Activated CD8-positive, alpha-beta T cell treated with anti-CD3 and anti-CD28 coated beads for 36 hours (primary cell): Measurements from ENCODE around the gene TMEM178A. TPM values are rescaled to one million over a fixed set of nuclear protein-coding genes. Genes with fewer than 3 reads are reported as not detected.
"Not testable (repeated sequence)": the region's sequence is repeated elsewhere in the genome, so short reads cannot be mapped to it uniquely, and the experiment has no call there.

ENCODE experiments used
- ATAC-seq: fragments of 200-7000 bp; cut with Tn5 transposase; one replicate; pipeline ENCODE4 v1.10.0; 2021; ENCODE audit warnings: mild to moderate bottlenecking, moderate library complexity
- CTCF ChIA-PET: fragments of 350-600 bp; sonication (Branson Sonifier 250); formaldehyde crosslinking; loops from one replicate; lab custom pipeline; 2021; ENCODE audit warnings: antibody characterized with exemption; lab: Charles Lee
- POLR2A ChIA-PET: fragments of 350-600 bp; sonication (Branson Sonifier 250); formaldehyde crosslinking; loops from one replicate; lab custom pipeline; 2021; ENCODE audit warnings: antibody characterized with exemption; lab: Charles Lee
- DNase-seq: peaks from one replicate; pipeline ENCODE4 v3.0.0-alpha.2; 2020
- H3K27ac Mint-ChIP-seq: one replicate; pipeline ENCODE4 v1.8.0; 2021; ENCODE audit warnings: mild to moderate bottlenecking, mixed read lengths
- H3K27me3 Mint-ChIP-seq: one replicate; pipeline ENCODE4 v1.8.0; 2021; ENCODE audit warnings: mixed read lengths
- H3K36me3 Mint-ChIP-seq: one replicate; pipeline ENCODE4 v1.8.0; 2021; ENCODE audit warnings: low read depth, mixed read lengths
- H3K4me1 Mint-ChIP-seq: one replicate; pipeline ENCODE4 v1.8.0; 2021; ENCODE audit warnings: low read depth, mixed read lengths
- H3K4me3 Mint-ChIP-seq: one replicate; pipeline ENCODE4 v1.8.0; 2021; ENCODE audit warnings: mild to moderate bottlenecking, moderate library complexity, mixed read lengths
- H3K9me3 Mint-ChIP-seq: one replicate; pipeline ENCODE4 v1.8.0; 2021; ENCODE audit warnings: mixed read lengths
- CTCF ChIP-seq: fragments of 200-600 bp; IDR thresholded peaks from one replicate; pipeline ENCODE4 v1.8.0; 2022; ENCODE audit warnings: antibody characterized with exemption, mild to moderate bottlenecking
- intact Hi-C: fragments of 100-400 bp; cut with micrococcal nuclease; formaldehyde crosslinking; loops from one replicate; pipeline ENCODE4 v1.10.0; 2022
- total RNA-seq, 2 experiments: library from RNA; stranded (reverse); gene quantifications; one replicate each; pipeline ENCODE4 v1.2.3, GENCODE V29; 2021

TMEM178A gene
- total RNA-seq, 2 experiments from 2014 or later, result 0.23 to 0.31 TPM

GRCh38 chr2:39622860-39623259, 42.9 kb upstream of the TMEM178A start:
- H3K36me3 Mint-ChIP-seq, result no peaks in the 10 kb centered on the region

GRCh38 chr2:39623917-39624316, 41.8 kb upstream of the TMEM178A start:
- H3K4me1 Mint-ChIP-seq, result peaks cover 5% of the 10 kb centered on the region
- TF ChIP-seq CTCF, result no peak
- ChIA-PET CTCF (no interaction called here), POLR2A (interaction anchor here (0.8 kb wide), 1 partner anchor 13 kb away, joined by 3 read pairs; no protein-coding TSS in a partner anchor)
- H3K9me3 Mint-ChIP-seq, result no peaks in the 10 kb centered on the region
- ATAC-seq, result no peak
- no peak for DNase-seq
- H3K4me3 Mint-ChIP-seq, result no peak overlapping the region
- intact Hi-C loops, result no loop called here
- no peak overlapping the region for H3K27ac Mint-ChIP-seq
- no peaks in the 10 kb centered on the region for H3K36me3 Mint-ChIP-seq
- peaks cover 16% of the 10 kb centered on the region for H3K27me3 Mint-ChIP-seq

More at GRCh38 chr2:39622860-39623259, 42.9 kb upstream of the TMEM178A start:
- no peak for DNase-seq
- H3K4me3 Mint-ChIP-seq, result no peak overlapping the region
- no peak for TF ChIP-seq CTCF
- POLR2A ChIA-PET, result no interaction called here
- CTCF ChIA-PET, result no interaction called here
- peaks cover 5% of the 10 kb centered on the region for H3K4me1 Mint-ChIP-seq
- peaks cover 22% of the 10 kb centered on the region for H3K27me3 Mint-ChIP-seq
- H3K9me3 Mint-ChIP-seq, result no peaks in the 10 kb centered on the region
- intact Hi-C loops, result no loop called here
- no peak overlapping the region for H3K27ac Mint-ChIP-seq
- no peak for ATAC-seq

GRCh38 chr2:39625193-39625926, 40.4 kb upstream of the TMEM178A start:
- TF ChIP-seq CTCF, result no peak
- no peak for DNase-seq
- Mint-ChIP-seq H3K36me3 (no peaks in the 10 kb centered on the region), H3K27ac (no peak overlapping the region), H3K9me3 (no peaks in the 10 kb centered on the region), H3K4me1 (peaks cover under 1% of the 10 kb centered on the region), H3K27me3 (peaks cover 10% of the 10 kb centered on the region), H3K4me3 (no peak overlapping the region)
- ChIA-PET CTCF (no interaction called here), POLR2A (interaction anchor here (1.2 kb wide), 1 partner anchor 21 kb away, joined by 3 read pairs; no protein-coding TSS in a partner anchor)
- no peak for ATAC-seq
- intact Hi-C loops, result no loop called here

- POLR2A ChIA-PET, result interaction anchor here (1.0 to 1.2 kb wide), 2 partner anchors 8 to 21 kb away, joined by 3 read pairs; no protein-coding TSS in a partner anchor
- H3K4me1 Mint-ChIP-seq, result no peaks in the 10 kb centered on the region
- no peaks in the 10 kb centered on the region for H3K9me3 Mint-ChIP-seq
- no peak overlapping the region for H3K27ac Mint-ChIP-seq
- H3K27me3 Mint-ChIP-seq, result peaks cover 6% of the 10 kb centered on the region
- ATAC-seq (no peak), DNase-seq (no peak)
- intact Hi-C loops, result no loop called here
- no peaks in the 10 kb centered on the region for H3K36me3 Mint-ChIP-seq
- CTCF ChIA-PET, result no interaction called here
- H3K4me3 Mint-ChIP-seq, result no peak overlapping the region
- TF ChIP-seq CTCF, result no peak
These were observed 39.8 kb upstream of the TMEM178A start for GRCh38 chr2:39625927-39626270.

GRCh38 chr2:39628346-39628745, 37.4 kb upstream of the TMEM178A start:
- CTCF ChIA-PET, H3K36me3 Mint-ChIP-seq, DNase-seq, ATAC-seq, POLR2A ChIA-PET, H3K9me3 Mint-ChIP-seq, intact Hi-C loops, H3K4me3 Mint-ChIP-seq, H3K27ac Mint-ChIP-seq, H3K4me1 Mint-ChIP-seq, H3K27me3 Mint-ChIP-seq: not testable (repeated sequence)
